Measurements from ENCODE around the gene GGA1.

Gene GGA1

GRCh38 chr22:37608477-37609239 lies at the start of gene GGA1:
TSS of gene GGA1 (plus strand) at chr22:37608834. CDS start at chr22:37608861, 27 bp downstream.
- peak; percentile 96 for DNase-seq (ENCODE audit: low spot score)

GRCh38 chr22:37559521-37559900 lies 49.1 kb upstream of the GGA1 start:
- no peak for DNase-seq (ENCODE audit: low spot score)

GRCh38 chr22:37559901-37560607 lies 48.6 kb upstream of the GGA1 start, which contains the start of gene CDC42EP1:
TSS of gene CDC42EP1 (plus strand) at chr22:37560480. CDS start at chr22:37566350, 5,870 bp downstream.
- no peak for DNase-seq (ENCODE audit: low spot score)

GRCh38 chr22:37560608-37561211 lies 47.9 kb upstream of the GGA1 start:
- no peak for DNase-seq (ENCODE audit: low spot score)

- peak; percentile 68 for DNase-seq (ENCODE audit: low spot score)
Observed at GRCh38 chr22:37561212-37562048, 47.2 kb upstream of the GGA1 start.

GRCh38 chr22:37562049-37562875 lies 46.4 kb upstream of the GGA1 start:
- no peak for DNase-seq (ENCODE audit: low spot score)

GRCh38 chr22:37563153-37564081 lies 45.2 kb upstream of the GGA1 start:
- no peak for DNase-seq (ENCODE audit: low spot score)

GRCh38 chr22:37564111-37564711 lies 44.4 kb upstream of the GGA1 start:
- DNase-seq (ENCODE audit: low spot score), result no peak

- no peak for DNase-seq (ENCODE audit: low spot score)
Observed at GRCh38 chr22:37565830-37566229, 42.8 kb upstream of the GGA1 start.

GRCh38 chr22:37566329-37566837 lies 42.3 kb upstream of the GGA1 start:
- peak; percentile 24 for DNase-seq (ENCODE audit: low spot score)

GRCh38 chr22:37566903-37567798 lies 41.5 kb upstream of the GGA1 start:
- peak; percentile 91 for DNase-seq (ENCODE audit: low spot score)

- DNase-seq (ENCODE audit: low spot score), result no peak
Observed at GRCh38 chr22:37568012-37568411, 40.6 kb upstream of the GGA1 start.

GRCh38 chr22:37568448-37569008 lies 40.1 kb upstream of the GGA1 start:
- no peak for DNase-seq (ENCODE audit: low spot score)

GRCh38 chr22:37569009-37569920 lies 39.4 kb upstream of the GGA1 start:
- DNase-seq (ENCODE audit: low spot score), result no peak

GRCh38 chr22:37569921-37570660 lies 38.5 kb upstream of the GGA1 start:
- no peak for DNase-seq (ENCODE audit: low spot score)

- no peak for DNase-seq (ENCODE audit: low spot score)
Observed at GRCh38 chr22:37570661-37570976, 38.0 kb upstream of the GGA1 start.
